Lower leg skin (tissue), 3 donors: ENCODE measurements around the gene HSPBP1.

ENCODE experiments used
- CTCF ChIP-seq, 3 donors: fragments of 450-650 bp; IDR thresholded peaks; one replicate each; pipeline ENCODE4 v1.5.1; 2016; ENCODE audit warnings: antibody characterized with exemption in 3 of 3, mild to moderate bottlenecking in 3 of 3, moderate library complexity in 2 of 3
- POLR2A ChIP-seq, 2 donors: fragments of 450-650 bp; IDR thresholded peaks; one replicate each; pipeline ENCODE4 v1.6.1; 2016 to 2017; ENCODE audit warnings: antibody characterized with exemption in 2 of 2, mild to moderate bottlenecking in 1 of 2, moderate library complexity in 1 of 2

GRCh38 chr19:55322204-55322885, 42.4 kb upstream of the HSPBP1 start:
- no peak for TF ChIP-seq CTCF (IDR thresholded peaks at IDR 0.05)
- no peak for TF ChIP-seq POLR2A (IDR thresholded peaks at IDR 0.05)
